ENCODE results near the gene RIBC2. TPM values are rescaled to one million over a fixed set of nuclear protein-coding genes. Genes with fewer than 3 reads are reported as not detected.

The RIBC2 gene
- polyA plus RNA-seq, 1 donor (not counting 4 experiments of a cell fraction or from before 2014, with no cell fraction given) = 0.12 TPM

DNA sequence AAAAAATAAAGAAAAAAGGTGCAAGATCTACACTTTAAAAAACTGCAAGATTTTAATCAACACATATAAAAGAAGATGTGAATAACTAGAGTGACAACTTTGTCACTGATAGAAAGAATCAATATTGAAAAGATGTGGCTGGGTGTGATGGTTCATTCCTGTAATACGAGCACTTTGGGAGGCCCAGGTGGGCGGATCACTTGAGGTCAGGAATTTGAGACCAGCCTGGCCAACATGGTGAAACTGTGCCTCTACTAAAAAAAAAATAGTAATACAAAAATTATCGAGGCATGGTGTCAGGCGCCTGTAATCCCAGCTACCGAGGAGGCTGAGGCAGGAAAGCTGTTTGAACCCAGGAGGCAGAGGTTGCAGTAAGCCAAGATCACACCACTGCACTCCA lies 68.2 kb downstream of the RIBC2 start:
- Histone ChIP-seq H3K79me2 (ENCODE audit: control insufficient read depth, insufficient read depth, low read length) (no peaks in the 10 kb centered on the region), H3K9ac (ENCODE audit: control insufficient read depth, extremely low read depth, insufficient read depth, low read length) (no peak overlapping the region), H4K20me1 (ENCODE audit: control insufficient read depth, extremely low read depth, insufficient read depth, low read length) (no peaks in the 10 kb centered on the region), H3K27me3 (ENCODE audit: control insufficient read depth, extremely low read depth, insufficient read depth, low read length) (no peaks in the 10 kb centered on the region), H3K9me1 (ENCODE audit: control insufficient read depth, extremely low read depth, insufficient read depth, low read length) (no peaks in the 10 kb centered on the region), H3K9me3 (ENCODE audit: control insufficient read depth, low read depth, low read length) (no peaks in the 10 kb centered on the region), H3K27ac (ENCODE audit: control insufficient read depth, insufficient read depth, low read length) (no peak overlapping the region), H3K36me3 (ENCODE audit: control insufficient read depth in 2 of 2, extremely low read depth in 1 of 2, insufficient read depth in 2 of 2, low read length in 2 of 2) (no peaks in the 10 kb centered on the region), H2AFZ (ENCODE audit: control insufficient read depth, low read length) (no peak overlapping the region), H3K4me1 (ENCODE audit: control insufficient read depth, extremely low read depth, insufficient read depth, low read length) (no peaks in the 10 kb centered on the region), H3K4me3 (ENCODE audit: control insufficient read depth in 2 of 3, extremely low read depth in 1 of 3, insufficient read depth in 2 of 3, low read depth in 1 of 3, low read length in 3 of 3) (no peak overlapping the region), H3K4me2 (ENCODE audit: control insufficient read depth, extremely low read depth, insufficient read depth, low read depth, low read length) (no peak overlapping the region)
- DNase-seq (ENCODE audit: low read depth, low spot score) (no peak), FAIRE-seq (no peak)
- dilution Hi-C loops (cut with MboI; ENCODE audit: extremely low pct_ligation_motif_present, low sequenced_read_pairs) = no loop called here
- TF ChIP-seq EZH2 (IDR thresholded peaks at IDR 0.05; ENCODE audit: low read length) (no peak), CTCF (optimal IDR thresholded peaks at IDR 0.05 in 1 of 3, IDR thresholded peaks at IDR 0.05 in 1 of 3, conservative IDR thresholded peaks at IDR 0.05 in 1 of 3; ENCODE audit: extremely low read depth in 1 of 3, insufficient read depth in 2 of 3, low read length in 3 of 3) (no peak)

Other genes with a start within 250 kb of the RIBC2 start
- 21.0 to 36.2 TPM (median 28.1 TPM) in 3 replicates for gene NUP50, start 249.8 kb upstream of the RIBC2 start, polyA plus RNA-seq
- 115 to 163 TPM (median 140 TPM) in 3 replicates for gene KIAA0930, start 172.8 kb upstream of the RIBC2 start, polyA plus RNA-seq
- gene UPK3A, start 128.7 kb upstream of the RIBC2 start, polyA plus RNA-seq = not detected in 3 replicates
- gene FAM118A, start 103.8 kb upstream of the RIBC2 start, polyA plus RNA-seq = 20.8 to 31.1 TPM (median 28.6 TPM) in 3 replicates
- not detected in 3 replicates for gene SMC1B, start 94 bp upstream of the RIBC2 start, polyA plus RNA-seq
- 9.7 to 24.4 TPM (median 13.7 TPM) in 3 replicates for gene FBLN1, start 89.2 kb downstream of the RIBC2 start, polyA plus RNA-seq

All from keratinocyte (primary cell).